Suppressor macrophage (primary cell): ENCODE measurements around the gene FNDC4.
"Not testable (repeated sequence)": the region's sequence is repeated elsewhere in the genome, so short reads cannot be mapped to it uniquely, and the experiment has no call there.

Experiments used
- DNase-seq, 4 experiments: peaks; one replicate each; pipeline ENCODE4 v3.0.0-alpha.2; 2020 to 2022
- total RNA-seq, 17 experiments: gene quantifications; one replicate each; lab custom pipeline; 2026; ENCODE audit warnings: mixed read lengths in 6 of 17, inconsistent platforms in 3 of 17; lab: John Stamatoyannopoulos, UW

Gene FNDC4
- total RNA-seq, result 0 to 0.50 (median 0.08) reads per million in 17 experiments

GRCh38 chr2:27494944-27495554 lies at the start of gene FNDC4:
FNDC4 (minus strand) TSS chr2:27495200; CDS start chr2:27494679, 521 bp downstream.
- peak; percentile 6 to 58 (median 25) for DNase-seq

- DNase-seq, result no peak
Measured at GRCh38 chr2:27544143-27544821, 49.3 kb upstream of the FNDC4 start.

- not testable (repeated sequence) for DNase-seq
Measured at GRCh38 chr2:27539649-27540048, 44.6 kb upstream of the FNDC4 start.

GRCh38 chr2:27538839-27539450 lies 43.9 kb upstream of the FNDC4 start:
- not testable (repeated sequence) for DNase-seq

- DNase-seq, result no peak
Measured at GRCh38 chr2:27537287-27537686, 42.3 kb upstream of the FNDC4 start.

- DNase-seq, result no peak
Measured at GRCh38 chr2:27531983-27532382, 37.0 kb upstream of the FNDC4 start.

GRCh38 chr2:27527182-27527581 lies 32.2 kb upstream of the FNDC4 start:
- DNase-seq, result no peak

GRCh38 chr2:27522400-27522945 lies 27.5 kb upstream of the FNDC4 start:
- DNase-seq, result no peak

- DNase-seq, result no peak
Measured at GRCh38 chr2:27520316-27520715, 25.3 kb upstream of the FNDC4 start.

- DNase-seq, result no peak
Measured at GRCh38 chr2:27518782-27519113, 23.7 kb upstream of the FNDC4 start.

- DNase-seq, result no peak
Measured at GRCh38 chr2:27518113-27518781, 23.2 kb upstream of the FNDC4 start.

- no peak for DNase-seq
Measured at GRCh38 chr2:27509326-27509725, 14.3 kb upstream of the FNDC4 start.

GRCh38 chr2:27507293-27507692 lies 12.3 kb upstream of the FNDC4 start:
- DNase-seq, result no peak

- DNase-seq, result no peak
Measured at GRCh38 chr2:27506587-27506986, 11.6 kb upstream of the FNDC4 start.

- DNase-seq, result peak in 1 of 4 experiments; percentile 17
Measured at GRCh38 chr2:27502142-27502541, 7.1 kb upstream of the FNDC4 start.

GRCh38 chr2:27501042-27501441 lies 6.0 kb upstream of the FNDC4 start:
- no peak for DNase-seq

- DNase-seq, result peak in 1 of 4 experiments; percentile 2
Measured at GRCh38 chr2:27498975-27499374, 4.0 kb upstream of the FNDC4 start.

GRCh38 chr2:27497288-27497627 lies 2.3 kb upstream of the FNDC4 start:
- no peak for DNase-seq

GRCh38 chr2:27496357-27497287 lies 1.6 kb upstream of the FNDC4 start, which contains the start of gene GCKR:
GCKR (plus strand) TSS chr2:27496839; CDS start chr2:27496905, 66 bp downstream.
- DNase-seq, result peak; percentile 17 to 57 (median 44)

GRCh38 chr2:27495840-27496356 lies 898 bp upstream of the FNDC4 start:
- no peak for DNase-seq

GRCh38 chr2:27494284-27494943 lies 586 bp downstream of the FNDC4 start:
- peak in 2 of 4 experiments; percentile 9 to 10 for DNase-seq
